ENCODE measurements around the gene MYRIP.

MYRIP gene

DNA sequence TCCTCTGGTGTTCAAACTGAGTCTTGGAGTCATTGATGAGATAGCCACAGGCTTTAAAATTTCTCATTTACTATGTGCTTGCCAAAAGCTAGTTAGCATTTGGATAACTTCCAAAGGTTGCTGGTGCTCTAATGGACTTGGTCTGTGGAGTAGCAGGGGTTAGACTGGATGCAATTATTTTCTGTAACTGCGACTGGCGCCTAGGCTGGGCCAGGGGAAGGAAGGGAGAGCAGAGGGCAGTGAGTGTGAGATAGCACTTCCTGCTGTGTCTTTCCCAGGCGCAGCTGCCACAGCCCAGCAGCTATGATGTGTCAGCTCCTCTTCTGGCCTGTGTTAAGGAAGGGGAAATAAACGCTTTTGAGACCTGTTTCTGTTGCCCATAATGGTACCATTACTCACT lies 98.6 kb downstream of the MYRIP start:
- no peak for DNase-seq (ENCODE audit: low read depth)

- no peak for DNase-seq (ENCODE audit: low read depth)
Measured at GRCh38 chr3:39910135-39910534, 100.7 kb downstream of the MYRIP start.

DNA sequence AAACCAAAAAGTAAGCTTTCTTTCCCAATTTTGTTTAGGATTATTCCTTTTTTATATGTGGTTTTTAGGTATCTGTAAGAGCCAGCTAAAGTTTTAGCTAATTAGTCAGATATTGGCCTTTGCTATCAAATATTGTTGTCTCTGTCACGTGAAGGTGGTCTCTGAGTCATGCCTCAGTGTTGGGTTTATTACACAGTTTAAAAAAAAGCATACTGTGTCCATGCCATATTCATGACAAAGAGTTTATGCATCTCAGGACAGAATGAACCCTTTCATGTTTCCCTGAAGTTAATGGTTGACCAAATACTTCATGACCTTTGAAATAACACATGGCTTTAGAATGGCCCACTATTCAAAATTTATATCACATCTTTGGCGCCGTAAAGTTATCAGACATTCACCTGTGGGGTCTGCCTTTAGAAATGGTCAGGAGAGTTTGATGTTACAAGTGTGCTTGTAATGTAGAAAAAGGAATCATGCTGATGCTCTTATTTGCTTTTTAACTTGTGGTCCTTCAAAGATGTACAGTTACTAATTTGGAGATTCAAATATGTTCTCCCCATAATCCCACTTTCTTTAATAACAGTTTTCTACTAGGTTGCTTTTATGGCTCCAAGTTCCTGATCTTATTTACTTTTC lies 101.5 kb downstream of the MYRIP start:
- no peak for DNase-seq (ENCODE audit: low read depth)

GRCh38 chr3:39911465-39912309 lies 102.3 kb downstream of the MYRIP start:
- DNase-seq (ENCODE audit: low read depth), result no peak

DNA sequence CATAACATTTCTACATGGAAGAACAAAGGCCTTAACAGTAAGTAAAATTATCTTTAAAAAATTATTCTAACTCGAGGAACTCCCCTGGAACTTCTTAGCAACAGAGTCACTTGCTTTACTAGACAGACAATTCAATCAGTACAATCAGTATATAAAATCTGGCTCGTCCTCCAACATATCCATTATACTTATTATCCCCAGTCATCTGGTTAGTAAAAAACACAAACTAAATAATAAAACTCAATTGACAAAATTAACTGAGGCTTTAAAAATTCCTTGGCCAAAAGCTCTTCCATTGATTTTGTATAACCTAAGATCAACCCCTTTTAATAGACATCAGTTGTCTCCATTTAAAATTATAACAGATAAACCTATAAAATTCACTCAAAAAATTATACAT lies 105.6 kb downstream of the MYRIP start:
- no peak for DNase-seq (ENCODE audit: low read depth)

GRCh38 chr3:39917065-39917773 lies 107.8 kb downstream of the MYRIP start:
- no peak for DNase-seq (ENCODE audit: low read depth)

GRCh38 chr3:39919281-39919680 lies 109.9 kb downstream of the MYRIP start:
- no peak for DNase-seq (ENCODE audit: low read depth)

- DNase-seq (ENCODE audit: low read depth), result no peak
Measured at GRCh38 chr3:39920271-39920670, 110.9 kb downstream of the MYRIP start.

DNA sequence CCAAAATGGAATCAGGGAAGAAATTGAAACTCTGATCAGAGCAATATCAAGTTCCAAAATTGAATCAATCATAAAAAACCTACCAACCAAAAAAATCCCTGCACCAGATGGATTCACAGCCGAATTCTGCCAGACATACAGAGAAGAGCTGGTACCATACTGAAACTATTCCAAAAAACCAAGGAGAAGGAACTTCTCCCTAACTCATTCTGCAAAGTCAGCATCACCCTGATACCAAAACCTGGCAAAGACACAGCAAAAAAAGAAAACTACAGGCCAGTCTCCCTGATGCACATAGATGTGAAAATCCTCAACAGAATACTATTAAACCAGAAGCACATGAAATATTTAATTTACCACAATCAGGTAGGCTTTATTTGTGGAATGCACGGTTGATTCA lies 118.1 kb downstream of the MYRIP start:
- DNase-seq (ENCODE audit: low read depth), result no peak

DNA sequence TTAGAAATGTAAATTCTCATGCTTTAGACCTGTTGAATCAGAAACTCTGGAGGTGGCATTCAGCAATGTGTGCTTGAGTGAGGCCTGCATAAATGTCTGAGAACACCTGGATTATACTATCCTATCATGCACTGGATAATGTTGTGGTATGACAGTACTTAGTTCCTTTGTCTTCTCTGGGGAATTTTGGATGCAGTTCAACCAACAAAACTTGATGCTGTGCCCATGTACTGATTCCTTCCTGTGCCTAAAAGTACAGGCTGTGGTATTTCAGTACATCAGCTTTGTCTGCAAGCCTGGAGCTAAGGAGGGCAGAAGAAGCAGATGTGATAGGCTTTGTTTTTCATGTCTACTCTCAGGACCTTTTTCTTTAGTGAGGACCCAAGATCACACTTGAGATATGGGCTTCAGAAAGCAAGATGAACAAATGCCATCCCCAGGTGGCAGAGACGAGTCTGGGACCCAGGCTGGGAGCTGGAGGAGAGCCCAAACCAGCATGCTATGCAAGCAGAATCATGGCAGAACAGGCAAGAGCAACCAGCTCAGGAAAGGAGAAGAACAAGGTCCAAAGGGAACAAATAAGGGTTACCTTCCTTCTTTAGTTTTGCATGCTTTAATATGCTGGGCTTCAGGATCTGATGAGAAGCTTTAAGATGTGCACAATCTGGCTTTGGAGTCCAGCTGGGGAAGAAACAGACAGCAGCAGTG lies 124.7 kb downstream of the MYRIP start:
- no peak for DNase-seq (ENCODE audit: low read depth)

- no peak for DNase-seq (ENCODE audit: low read depth)
Measured at GRCh38 chr3:39934696-39935095, 125.3 kb downstream of the MYRIP start.

DNA sequence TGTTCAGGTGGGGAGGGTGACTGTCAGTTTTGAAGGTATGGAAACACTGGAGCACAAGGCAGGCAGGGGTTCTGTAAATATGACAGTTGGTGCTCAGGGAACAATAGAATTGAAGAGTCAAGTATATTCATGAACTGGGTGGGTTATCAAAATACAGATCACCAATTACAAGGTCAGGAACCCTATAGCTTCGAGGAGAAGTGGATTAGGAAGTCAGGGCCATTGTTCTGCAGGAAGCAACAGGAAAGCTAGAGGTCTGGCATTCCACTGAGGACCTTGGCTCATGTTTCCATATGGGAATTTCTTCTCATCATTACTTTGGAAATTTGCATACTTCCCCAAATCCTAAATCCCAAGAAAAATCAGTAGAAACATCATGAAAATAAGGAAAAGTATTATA lies 125.9 kb downstream of the MYRIP start:
- DNase-seq (ENCODE audit: low read depth), result no peak

DNA sequence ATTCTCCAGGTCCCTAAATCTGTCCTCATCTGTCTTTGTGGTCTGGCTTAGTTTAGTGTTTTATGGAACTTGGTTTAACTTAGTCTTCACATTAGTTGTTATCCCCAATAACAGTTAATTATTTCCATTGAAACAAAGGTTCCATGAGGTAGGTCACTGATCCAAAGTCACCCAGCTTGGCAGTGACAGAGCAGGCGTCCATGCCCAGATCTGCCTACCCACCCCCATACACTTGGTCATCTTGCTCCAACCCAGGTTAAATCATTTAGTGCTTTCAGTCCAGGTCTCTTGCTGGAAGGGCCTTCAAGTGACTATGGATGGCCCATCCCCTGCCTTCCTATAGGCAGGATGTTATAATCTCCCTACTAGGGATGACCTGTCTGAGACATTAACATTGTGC lies 127.4 kb downstream of the MYRIP start:
- DNase-seq (ENCODE audit: low read depth), result no peak

GRCh38 chr3:39937315-39937714 lies 127.9 kb downstream of the MYRIP start:
- no peak for DNase-seq (ENCODE audit: low read depth)

DNA sequence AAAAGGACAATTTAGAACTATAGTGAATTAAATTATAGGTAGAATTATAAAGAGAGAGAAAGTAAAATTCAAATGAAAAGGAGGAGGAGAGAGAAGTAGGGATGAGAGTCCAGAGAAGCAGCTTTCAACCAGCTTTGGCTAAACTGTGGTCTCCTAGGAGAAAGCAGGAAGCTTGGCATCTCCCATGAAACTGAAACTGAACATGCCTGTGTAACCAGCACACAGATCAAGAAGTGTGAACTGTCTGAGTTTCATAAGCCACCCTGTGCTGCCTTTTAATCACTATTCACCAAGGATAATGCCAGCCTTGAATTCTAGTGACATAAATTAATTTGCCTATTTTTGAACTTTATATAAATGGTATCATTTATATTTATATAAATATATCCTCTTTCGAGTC lies 128.5 kb downstream of the MYRIP start:
- no peak for DNase-seq (ENCODE audit: low read depth)

- DNase-seq (ENCODE audit: low read depth), result no peak
Measured at GRCh38 chr3:39941931-39942330, 132.5 kb downstream of the MYRIP start.

DNA sequence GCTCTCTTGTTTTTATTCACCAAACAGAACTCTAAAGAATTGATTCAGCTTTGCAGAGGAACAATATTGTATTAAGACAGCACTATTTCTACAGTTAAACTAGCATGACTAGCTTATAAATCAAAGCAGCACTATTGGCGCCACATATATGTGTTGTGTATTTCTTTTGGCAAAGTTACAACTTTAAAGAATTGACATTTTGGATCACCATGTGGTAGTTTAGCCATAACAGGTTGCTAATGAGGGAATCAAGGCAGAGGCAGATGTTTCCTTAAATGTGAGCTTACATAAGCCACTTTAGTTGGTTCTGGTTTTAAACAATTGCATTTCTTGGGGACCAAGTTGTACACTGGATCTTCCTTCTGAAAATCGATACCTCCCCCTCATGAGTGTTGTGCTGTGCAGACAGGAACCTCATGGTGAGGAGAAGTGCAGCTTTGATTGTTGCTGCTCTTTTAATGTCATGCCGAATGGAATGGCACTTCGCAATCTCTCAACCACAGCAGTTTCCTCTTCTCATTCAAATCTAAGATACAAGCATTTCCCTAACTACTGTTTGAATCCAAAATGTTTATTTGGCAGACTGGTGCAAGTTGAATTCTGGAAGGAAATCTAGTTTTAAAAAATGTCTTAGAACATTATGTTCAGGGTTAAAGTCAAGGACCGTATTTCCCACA lies 151.2 kb downstream of the MYRIP start:
- no peak for DNase-seq (ENCODE audit: low read depth)

- no peak for DNase-seq (ENCODE audit: low read depth)
Measured at GRCh38 chr3:39961230-39961629, 151.8 kb downstream of the MYRIP start.

DNA sequence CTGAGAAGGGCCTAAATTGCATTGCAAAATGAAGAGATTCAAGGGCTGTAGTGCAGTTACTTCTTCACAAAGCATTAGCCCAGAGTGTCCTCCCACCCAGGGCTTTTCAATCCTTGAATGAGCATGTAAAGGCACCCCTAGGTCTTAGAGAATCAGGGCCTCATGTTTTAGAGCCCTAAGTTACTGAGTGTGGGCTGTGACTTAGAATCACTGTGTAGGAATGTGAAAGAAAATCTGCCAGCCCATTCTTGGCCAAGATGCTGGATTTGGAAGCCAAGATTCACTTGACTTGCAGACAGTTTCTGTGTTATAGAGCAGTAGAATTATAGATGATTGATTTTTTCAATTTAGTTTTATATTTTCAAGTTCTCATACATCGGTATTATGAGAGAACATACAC lies 153.2 kb downstream of the MYRIP start:
- DNase-seq (ENCODE audit: low read depth), result no peak

GRCh38 chr3:39965461-39965860 lies 156.1 kb downstream of the MYRIP start:
- DNase-seq (ENCODE audit: low read depth), result no peak

DNA sequence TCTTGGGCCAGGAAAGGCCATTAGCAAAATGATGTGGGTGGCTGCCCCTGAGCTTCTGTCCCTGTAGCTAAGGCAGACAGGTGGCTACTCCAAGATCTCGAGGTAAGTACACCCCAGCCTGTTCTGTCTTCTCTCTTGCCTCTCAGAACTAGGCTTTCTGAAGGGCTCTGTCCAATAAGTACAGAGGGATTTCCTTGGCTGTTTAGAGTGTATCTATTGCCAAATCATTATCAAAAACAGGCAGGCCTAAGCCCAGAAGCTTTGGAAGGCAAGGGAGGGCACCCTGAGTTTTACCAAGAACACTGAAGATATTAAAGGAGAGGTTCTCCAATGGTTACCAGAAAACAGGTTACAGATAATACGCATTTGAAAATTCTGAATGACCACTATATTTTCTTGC lies 156.6 kb downstream of the MYRIP start:
- DNase-seq (ENCODE audit: low read depth), result no peak

DNA sequence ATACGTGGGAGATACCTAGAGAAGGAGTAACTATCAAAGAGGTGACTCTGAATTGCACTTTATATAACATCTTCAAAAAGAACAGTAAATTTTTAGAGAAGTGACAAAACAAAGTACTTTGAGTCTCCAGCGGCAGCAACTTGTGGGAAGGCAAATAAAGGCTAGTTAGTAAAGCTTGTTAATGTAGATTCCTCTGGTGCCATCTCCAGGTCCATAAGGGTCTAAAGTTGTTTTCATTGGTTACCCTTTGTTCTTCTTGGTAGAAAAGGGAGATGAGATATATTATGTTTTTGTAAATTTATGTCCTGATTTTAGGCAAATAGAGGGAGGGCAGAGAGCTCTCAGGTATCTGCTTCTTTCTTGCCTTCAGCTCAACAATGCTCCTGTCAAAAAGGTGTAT lies 161.6 kb downstream of the MYRIP start:
- no peak for DNase-seq (ENCODE audit: low read depth)

Measured in non-pigmented ciliary epithelial cell (primary cell).